ENCODE measurements around the gene SOAT2.

GRCh38 chr12:53115891-53116648 lies 12.8 kb downstream of the SOAT2 start:
- TF ChIP-seq EZH2 (IDR thresholded peaks at IDR 0.05; ENCODE audit: insufficient read depth, poor library complexity, severe bottlenecking) (no peak), EZH2phosphoT487 (IDR thresholded peaks at IDR 0.05; ENCODE audit: insufficient read depth, low read depth) (no peak)

Measured in GM23248 (cell line).